SK-N-SH (cell line): ENCODE data around the gene CRIM1. TPM values are rescaled to one million over a fixed set of nuclear protein-coding genes. Genes with fewer than 3 reads are reported as not detected.

Experiments
- CTCF ChIA-PET: fragments of 300-600, 350-600 bp; formaldehyde crosslinking; extraction: SDS; loops from one replicate; lab custom pipeline; 2021; lab: Yijun Ruan, JAX
- POLR2A ChIA-PET: fragments of 350-600 bp; sonication (Branson Sonifier 250); formaldehyde crosslinking; extraction: SDS; loops from one replicate; lab custom pipeline; 2020; ENCODE audit warnings: antibody characterized with exemption, inconsistent platforms; lab: Yijun Ruan, JAX
- DNase-seq: peaks from one replicate; pipeline ENCODE4 v3.0.0; 2012
- H2AFZ ChIP-seq: fragments of 200-600 bp; sonication (generic); 2 replicates; pipeline ENCODE4 v1.8.1; 2016; ENCODE audit warnings: antibody characterized with exemption, mild to moderate bottlenecking, low read depth
- H3F3A ChIP-seq: fragments of 200-600 bp; sonication (generic); replicated peaks from 2 replicates; pipeline ENCODE3; 2016; ENCODE audit warnings: antibody characterized with exemption, mild to moderate bottlenecking; ENCODE audit not compliant: insufficient read depth
- H3K27ac ChIP-seq, 2 experiments: fragments of 200-500 bp in 1 of 2; fragments of 200-600 bp in 1 of 2; sonication (Bioruptor generic) in 1 of 2; sonication (generic), shearing (Covaris generic) in 1 of 2; 2 replicates each; pipeline versions ENCODE4 v1.5.1 to v1.6.1; 2014 to 2016; ENCODE audit warnings: low read depth in 2 of 2, inconsistent platforms in 1 of 2, low read length in 1 of 2, mild to moderate bottlenecking in 1 of 2, mixed read lengths in 1 of 2
- H3K27me3 ChIP-seq: fragments of 200-600 bp; sonication (generic), shearing (Covaris generic); 2 replicates; pipeline ENCODE4 v1.6.1; 2016; ENCODE audit warnings: mixed run types; ENCODE audit not compliant: insufficient read depth
- H3K36me3 ChIP-seq, 2 experiments: fragments of 200-500 bp in 1 of 2; fragments of 200-600 bp in 1 of 2; sonication (Bioruptor generic) in 1 of 2; sonication (generic) in 1 of 2; replicated peaks in 1 of 2; 2 replicates each; pipeline versions ENCODE3 to v1.5.1; 2014 to 2016; ENCODE audit warnings: low read length in 1 of 2, mild to moderate bottlenecking in 1 of 2; ENCODE audit not compliant: insufficient read depth in 2 of 2, control insufficient read depth in 1 of 2
- H3K4me1 ChIP-seq, 2 experiments: fragments of 200-500 bp in 1 of 2; fragments of 200-600 bp in 1 of 2; sonication (Bioruptor generic) in 1 of 2; sonication (generic), shearing (Covaris generic) in 1 of 2; 2 replicates each; pipeline versions ENCODE4 v1.5.1 to v1.6.1; 2014 to 2016; ENCODE audit warnings: low read depth in 1 of 2, low read length in 1 of 2, mixed run types in 1 of 2; ENCODE audit not compliant: insufficient read depth in 2 of 2, control insufficient read depth in 1 of 2
- H3K4me2 ChIP-seq: fragments of 200-600 bp; sonication (generic), shearing (Covaris generic); 2 replicates; pipeline ENCODE4 v1.6.1; 2017; ENCODE audit warnings: mixed run types
- H3K4me3 ChIP-seq, 2 experiments: fragments of 200-500 bp in 1 of 2; fragments of 200-600 bp in 1 of 2; sonication (Bioruptor generic) in 1 of 2; sonication (generic), shearing (Covaris generic) in 1 of 2; 2 replicates each; pipeline versions ENCODE4 v1.5.1 to v1.8.1; 2014 to 2016; ENCODE audit warnings: low read depth in 2 of 2, inconsistent platforms in 1 of 2, low read length in 1 of 2, mild to moderate bottlenecking in 1 of 2, mixed read lengths in 1 of 2, moderate library complexity in 1 of 2
- H3K79me2 ChIP-seq: fragments of 200-600 bp; sonication (generic); 2 replicates; pipeline ENCODE4 v1.8.1; 2017; ENCODE audit warnings: mild to moderate bottlenecking; ENCODE audit not compliant: insufficient read depth
- H3K9ac ChIP-seq: fragments of 200-600 bp; sonication (generic); 2 replicates; pipeline ENCODE4 v1.6.1; 2017; ENCODE audit warnings: mixed run types
- H3K9me2 ChIP-seq: fragments of 200-600 bp; sonication (generic); 2 replicates; pipeline ENCODE4 v1.6.1; 2017; ENCODE audit warnings: mixed run types
- H3K9me3 ChIP-seq: fragments of 200-600 bp; sonication (generic); 2 replicates; pipeline ENCODE4 v1.6.1; 2017; ENCODE audit warnings: mixed run types, mild to moderate bottlenecking, moderate library complexity
- H4K20me1 ChIP-seq: fragments of 200-600 bp; sonication (generic); 2 replicates; pipeline ENCODE4 v1.6.1; 2017; ENCODE audit warnings: mild to moderate bottlenecking, mixed run types; ENCODE audit not compliant: insufficient read depth
- CHD2 ChIP-seq: fragments of 150-350 bp; IDR thresholded peaks from 2 replicates; pipeline ENCODE4 v1.6.1; 2018; ENCODE audit warnings: low read length; ENCODE audit not compliant: partially characterized antibody
- CTCF ChIP-seq: fragments of 200-600 bp; sonication (generic); IDR thresholded peaks from 2 replicates; pipeline ENCODE4 v1.6.1; 2017; ENCODE audit warnings: antibody characterized with exemption, mild to moderate bottlenecking, moderate library complexity
- EZH2phosphoT487 ChIP-seq: fragments of 200-600 bp; sonication (generic); IDR thresholded peaks from 2 replicates; pipeline ENCODE4 v1.6.1; 2017; ENCODE audit warnings: low read depth, mixed run types, mild to moderate bottlenecking, antibody characterized with exemption, moderate library complexity, borderline replicate concordance
- FOSL2 ChIP-seq: IDR thresholded peaks from 2 replicates; pipeline ENCODE4 v1.4.0; 2012; ENCODE audit warnings: low read depth, mild to moderate bottlenecking, moderate library complexity, borderline replicate concordance
- FOXJ3 ChIP-seq: sonication (generic); formaldehyde crosslinking; IDR thresholded peaks from 2 replicates; pipeline ENCODE4 v1.5.1; 2020; ENCODE audit warnings: mild to moderate bottlenecking, missing genetic modification reagents
- FOXM1 ChIP-seq: IDR thresholded peaks from 2 replicates; pipeline ENCODE4 v1.4.0; 2012; ENCODE audit warnings: low read depth, mild to moderate bottlenecking
- GABPA ChIP-seq: IDR thresholded peaks from 2 replicates; pipeline ENCODE4 v1.4.0; 2012; ENCODE audit warnings: low read depth, mild to moderate bottlenecking
- JUND ChIP-seq: IDR thresholded peaks from 2 replicates; pipeline ENCODE4 v1.4.0; 2012
- MAX ChIP-seq: IDR thresholded peaks from 2 replicates; pipeline ENCODE4 v1.4.0; 2012; ENCODE audit warnings: low read depth
- MEF2A ChIP-seq: IDR thresholded peaks from 2 replicates; pipeline ENCODE4 v1.4.0; 2012; ENCODE audit warnings: low read depth, borderline replicate concordance
- MXI1 ChIP-seq: IDR thresholded peaks from 2 replicates; pipeline ENCODE4 v1.6.1; 2012; ENCODE audit warnings: mild to moderate bottlenecking, low read depth, low read length, improper control_type of control experiment
- NFIC ChIP-seq: IDR thresholded peaks from 2 replicates; pipeline ENCODE4 v1.4.0; 2012; ENCODE audit warnings: borderline replicate concordance
- PBX3 ChIP-seq: IDR thresholded peaks from 2 replicates; pipeline ENCODE4; 2012
- RCOR1 ChIP-seq: fragments of 150-350 bp; IDR thresholded peaks from 2 replicates; pipeline ENCODE4 v1.6.1; 2017; ENCODE audit warnings: antibody characterized with exemption, low read length
- REST ChIP-seq: IDR thresholded peaks from 2 replicates; pipeline ENCODE4 v1.6.1; 2012; ENCODE audit warnings: mild to moderate bottlenecking, low read depth, low read length, moderate library complexity
- SMC3 ChIP-seq: IDR thresholded peaks from 2 replicates; pipeline ENCODE4 v1.6.1; 2012; ENCODE audit warnings: low read depth, low read length, improper control_type of control experiment
- TAF1 ChIP-seq: IDR thresholded peaks from 2 replicates; pipeline ENCODE4 v1.6.1; 2012; ENCODE audit warnings: low read depth, mild to moderate bottlenecking, low read length, moderate library complexity, borderline replicate concordance
- USF1 ChIP-seq: IDR thresholded peaks from 2 replicates; pipeline ENCODE4 v1.4.0; 2012; ENCODE audit warnings: low read depth, borderline replicate concordance
- USF2 ChIP-seq: fragments of 150-350 bp; IDR thresholded peaks from 2 replicates; pipeline ENCODE4 v1.6.1; 2017; ENCODE audit warnings: antibody characterized with exemption, low read length, low read depth, borderline replicate concordance
- YY1 ChIP-seq: IDR thresholded peaks from 2 replicates; pipeline ENCODE4 v1.4.0; 2012; ENCODE audit warnings: low read depth, mild to moderate bottlenecking
- whole genome bisulfite sequencing: methylation state at CpG from one replicate; pipeline ENCODE4 v1.1.6; 2017; ENCODE audit warnings: low lambda C conversion rate; 5-methylcytosine and 5-hydroxymethylcytosine counted together
- polyA plus RNA-seq, 3 experiments: library from polyadenylated mRNA; depleted of rRNA; stranded (reverse); fragments of >200 nt; gene quantifications; 2 replicates each; pipeline ENCODE4 v1.2.3, GENCODE V29; 2012

CRIM1 gene
- polyA plus RNA-seq, 1 of the 3 experiments (the other 2 are of a cell fraction), result 244 TPM

GRCh38 chr2:36502081-36502480, 146.5 kb downstream of the CRIM1 start:
- peak overlapping the region in 1 of 2 experiments; percentile 14; a peak in 1 of 4 replicates for H3K27ac ChIP-seq
- H4K20me1 ChIP-seq, result no peaks in the 10 kb centered on the region
- no peak overlapping the region for H3K4me3 ChIP-seq
- H3K9ac ChIP-seq, result no peak overlapping the region
- no peak for DNase-seq
- peaks cover 75% of the 10 kb centered on the region for H3F3A ChIP-seq
- no peak for TF ChIP-seq PBX3
- TF ChIP-seq YY1, result no peak
- no peak for TF ChIP-seq JUND
- TF ChIP-seq USF2, result no peak
- no peak for TF ChIP-seq MEF2A
- TF ChIP-seq NFIC, result no peak
- no peak for TF ChIP-seq FOXM1
- TF ChIP-seq GABPA, result no peak
- no peak for TF ChIP-seq MAX
- TF ChIP-seq CHD2, result no peak
- ChIA-PET CTCF (interaction anchor here (0.8 to 1.3 kb wide), 2 partner anchors 10 to 17 kb away, joined by 3 read pairs; no protein-coding TSS in a partner anchor), POLR2A (no interaction called here)
- peaks cover 41 to 81% of the 10 kb centered on the region in 2 experiments for H3K36me3 ChIP-seq
- WGBS, result 92% methylated on average over 4 of the region's 4 CpGs
- no peaks in the 10 kb centered on the region for H3K9me3 ChIP-seq
- no peaks in the 10 kb centered on the region for H3K4me1 ChIP-seq
- H3K9me2 ChIP-seq, result no peaks in the 10 kb centered on the region
- H3K4me2 ChIP-seq, result no peak overlapping the region
- H3K79me2 ChIP-seq, result peaks cover 90% of the 10 kb centered on the region
- H3K27me3 ChIP-seq, result no peaks in the 10 kb centered on the region
- H2AFZ ChIP-seq, result no peak overlapping the region

GRCh38 chr2:36507408-36507812, 151.8 kb downstream of the CRIM1 start:
- H3K9ac ChIP-seq, result no peak overlapping the region
- H3K9me3 ChIP-seq, result no peaks in the 10 kb centered on the region
- H3K79me2 ChIP-seq, result peaks cover 88% of the 10 kb centered on the region
- peaks cover 71% of the 10 kb centered on the region for H3F3A ChIP-seq
- H4K20me1 ChIP-seq, result no peaks in the 10 kb centered on the region
- H3K27me3 ChIP-seq, result no peaks in the 10 kb centered on the region
- POLR2A ChIA-PET, result no interaction called here
- 0 out of 4 replicates have a peak overlapping the region, but pooled peaks of 1 of the 2 experiments have one; percentile 4 for H3K27ac ChIP-seq
- H3K36me3 ChIP-seq, result peaks cover 37 to 76% of the 10 kb centered on the region in 2 experiments
- H3K9me2 ChIP-seq, result no peaks in the 10 kb centered on the region
- H3K4me2 ChIP-seq, result no peak overlapping the region
- DNase-seq, result peak; percentile 55
- peaks cover 0 to 3% of the 10 kb centered on the region in 2 experiments; a peak in 2 of 4 replicates for H3K4me1 ChIP-seq
- no peak overlapping the region for H3K4me3 ChIP-seq
- CTCF ChIA-PET, result interaction anchor here (0.6 to 2.0 kb wide), 8 partner anchors 10 to 268 kb away, joined by 3 to 8 read pairs (median 3); no protein-coding TSS in a partner anchor
- no peak overlapping the region for H2AFZ ChIP-seq
- TF ChIP-seq SMC3, result peak; percentile 67
- TF ChIP-seq USF1, result no peak
- TF ChIP-seq FOSL2, result no peak
- TF ChIP-seq FOXM1, result no peak
- TF ChIP-seq FOXJ3 (CRISPR knock-in tag), result no peak
- peak; percentile 98 for TF ChIP-seq CTCF
- no peak for TF ChIP-seq TAF1
- no peak for TF ChIP-seq YY1
- no peak for TF ChIP-seq JUND
- no peak for TF ChIP-seq RCOR1
- TF ChIP-seq EZH2phosphoT487, result no peak
- TF ChIP-seq GABPA, result no peak
- no peak for TF ChIP-seq REST
- no peak for TF ChIP-seq MXI1
